ENCODE measurements around the gene CDC42EP1. TPM values are rescaled to one million over a fixed set of nuclear protein-coding genes. Genes with fewer than 3 reads are reported as not detected.
A peak's percentile ranks its signal among the peaks of the same experiment; 100 is the strongest.
"Not testable (repeated sequence)": the region's sequence is repeated elsewhere in the genome, so short reads cannot be mapped to it uniquely, and the experiment has no call there.

CDC42EP1 gene
- total and polyA plus RNA-seq, 2 donors, result 6.6 to 34.5 TPM

DNA sequence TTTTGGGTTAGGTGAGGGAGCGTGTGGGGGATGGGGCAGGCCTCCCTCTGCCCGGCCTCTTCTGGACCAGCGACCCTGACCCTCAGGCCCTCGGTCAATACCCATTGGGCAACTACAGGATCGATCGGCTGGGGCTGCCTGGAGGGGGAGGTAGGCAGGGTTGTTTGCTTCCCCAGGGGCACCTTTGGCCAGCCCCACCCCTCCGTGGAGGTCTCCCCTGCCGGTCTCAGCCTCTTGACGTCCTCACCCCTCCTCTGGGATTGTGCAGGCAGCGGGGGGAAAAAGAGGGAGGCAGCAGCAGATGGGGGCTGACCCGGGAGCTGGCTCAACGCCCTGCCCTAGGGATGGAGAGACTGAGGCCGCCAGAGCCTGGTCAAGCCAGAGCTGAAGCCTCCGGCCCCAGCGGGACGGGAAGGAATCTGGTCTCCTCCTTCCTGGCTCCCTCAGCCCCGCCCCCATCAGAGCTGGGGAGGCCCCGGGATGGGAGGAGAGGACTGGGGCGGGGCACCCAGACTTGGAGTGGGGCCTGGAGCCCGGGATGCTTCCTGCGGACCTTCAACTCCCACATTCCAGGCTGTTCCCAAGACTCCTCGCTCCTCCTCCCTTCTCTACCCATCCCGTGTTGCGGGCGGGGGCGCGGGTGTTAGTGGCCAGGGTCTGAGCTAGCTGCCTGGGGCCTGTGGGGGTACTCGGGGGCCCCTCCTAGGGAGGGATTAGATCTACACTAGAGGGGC lies 14.4 kb upstream of the CDC42EP1 start:
- Histone ChIP-seq H3K4me3 (ENCODE audit: low read depth, low read length) (no peak overlapping the region), H3K36me3 (ENCODE audit: insufficient read depth) (no peaks in the 10 kb centered on the region), H3K27ac (ENCODE audit: low read depth) (peak overlapping the region; percentile 76), H3K4me1 (ENCODE audit: insufficient read depth) (no peaks in the 10 kb centered on the region)
- WGBS, result 9% methylated on average over 28 of the region's 28 CpGs
- DNase-seq (ENCODE audit: extremely low spot score), result peak; percentile 81

GRCh38 chr22:37546437-37547250 lies 13.6 kb upstream of the CDC42EP1 start:
- no peak overlapping the region for H3K4me3 ChIP-seq (ENCODE audit: low read depth, low read length)
- DNase-seq (ENCODE audit: extremely low spot score), result peak; percentile 70
- H3K4me1 ChIP-seq (ENCODE audit: insufficient read depth), result no peaks in the 10 kb centered on the region
- peak overlapping the region; percentile 76 for H3K27ac ChIP-seq (ENCODE audit: low read depth)
- WGBS, result 33% methylated on average over 21 of the region's 21 CpGs
- H3K36me3 ChIP-seq (ENCODE audit: insufficient read depth), result no peaks in the 10 kb centered on the region

- DNase-seq (ENCODE audit: extremely low spot score), result no peak
- Histone ChIP-seq H3K4me3 (ENCODE audit: low read depth, low read length) (no peak overlapping the region), H3K27ac (ENCODE audit: low read depth) (peak overlapping the region; percentile 76), H3K4me1 (ENCODE audit: insufficient read depth) (no peaks in the 10 kb centered on the region), H3K36me3 (ENCODE audit: insufficient read depth) (no peaks in the 10 kb centered on the region)
- 65% methylated on average over 9 of the region's 9 CpGs for WGBS
These were observed 13.0 kb upstream of the CDC42EP1 start for GRCh38 chr22:37547251-37547741.

GRCh38 chr22:37549704-37550059 lies 10.6 kb upstream of the CDC42EP1 start:
- no peak overlapping the region for H3K27ac ChIP-seq (ENCODE audit: low read depth)
- DNase-seq (ENCODE audit: extremely low spot score), result no peak
- 45% methylated on average over 5 of the region's 5 CpGs for WGBS

DNA sequence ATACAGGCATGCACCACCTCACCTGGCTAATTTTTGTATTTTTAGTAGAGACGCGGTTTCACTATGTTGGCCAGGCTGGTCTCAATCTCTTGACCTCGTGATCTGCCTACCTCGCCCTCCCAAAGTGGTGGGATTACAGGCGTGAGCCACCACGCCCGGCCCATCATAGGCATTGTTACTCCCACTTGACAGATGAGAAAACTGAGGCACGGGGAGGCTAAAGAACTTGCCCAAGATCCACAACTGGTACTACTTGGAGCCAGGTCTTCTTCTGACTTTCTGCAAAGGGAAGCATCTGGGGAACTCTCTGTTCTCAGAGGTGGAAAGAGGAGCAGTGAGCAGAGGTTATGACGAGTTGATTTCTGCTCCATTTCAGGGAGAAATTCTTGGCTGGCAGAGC lies 9.4 kb upstream of the CDC42EP1 start:
- not testable (repeated sequence) for H3K36me3 ChIP-seq (ENCODE audit: insufficient read depth); H3K27ac ChIP-seq (ENCODE audit: low read depth)

More at GRCh38 chr22:37549704-37550059, 10.6 kb upstream of the CDC42EP1 start:
- H3K36me3 ChIP-seq (ENCODE audit: insufficient read depth), result no peaks in the 10 kb centered on the region
- H3K4me3 ChIP-seq (ENCODE audit: low read depth, low read length), result no peak overlapping the region
- H3K4me1 ChIP-seq (ENCODE audit: insufficient read depth), result no peaks in the 10 kb centered on the region

GRCh38 chr22:37551981-37552380 lies 8.3 kb upstream of the CDC42EP1 start:
- no peaks in the 10 kb centered on the region for H3K4me1 ChIP-seq (ENCODE audit: insufficient read depth)
- 64% methylated on average over 6 of the region's 6 CpGs for WGBS
- no peak overlapping the region for H3K27ac ChIP-seq (ENCODE audit: low read depth)
- no peaks in the 10 kb centered on the region for H3K36me3 ChIP-seq (ENCODE audit: insufficient read depth)
- no peak overlapping the region for H3K4me3 ChIP-seq (ENCODE audit: low read depth, low read length)
- DNase-seq (ENCODE audit: extremely low spot score), result no peak

More for the DNA sequence above, 9.4 kb upstream of the CDC42EP1 start:
- not testable (repeated sequence) for H3K4me3 ChIP-seq (ENCODE audit: low read depth, low read length); H3K4me1 ChIP-seq (ENCODE audit: insufficient read depth); DNase-seq (ENCODE audit: extremely low spot score)
- WGBS, result 93% methylated on average over 9 of the region's 9 CpGs

GRCh38 chr22:37552524-37553163 lies 7.6 kb upstream of the CDC42EP1 start:
- no peaks in the 10 kb centered on the region for H3K4me1 ChIP-seq (ENCODE audit: insufficient read depth)

GRCh38 chr22:37553725-37554124 lies 6.6 kb upstream of the CDC42EP1 start:
- Histone ChIP-seq H3K4me3 (ENCODE audit: low read depth, low read length) (no peak overlapping the region), H3K4me1 (ENCODE audit: insufficient read depth) (no peaks in the 10 kb centered on the region), H3K27ac (ENCODE audit: low read depth) (no peak overlapping the region), H3K36me3 (ENCODE audit: insufficient read depth) (no peaks in the 10 kb centered on the region)
- DNase-seq (ENCODE audit: extremely low spot score), result no peak
- 94% methylated on average over 9 of the region's 9 CpGs for WGBS

More at GRCh38 chr22:37552524-37553163, 7.6 kb upstream of the CDC42EP1 start:
- H3K36me3 ChIP-seq (ENCODE audit: insufficient read depth), result no peaks in the 10 kb centered on the region
- WGBS, result 37% methylated on average over 16 of the region's 16 CpGs
- DNase-seq (ENCODE audit: extremely low spot score), result no peak
- no peak overlapping the region for H3K4me3 ChIP-seq (ENCODE audit: low read depth, low read length)
- no peak overlapping the region for H3K27ac ChIP-seq (ENCODE audit: low read depth)

DNA sequence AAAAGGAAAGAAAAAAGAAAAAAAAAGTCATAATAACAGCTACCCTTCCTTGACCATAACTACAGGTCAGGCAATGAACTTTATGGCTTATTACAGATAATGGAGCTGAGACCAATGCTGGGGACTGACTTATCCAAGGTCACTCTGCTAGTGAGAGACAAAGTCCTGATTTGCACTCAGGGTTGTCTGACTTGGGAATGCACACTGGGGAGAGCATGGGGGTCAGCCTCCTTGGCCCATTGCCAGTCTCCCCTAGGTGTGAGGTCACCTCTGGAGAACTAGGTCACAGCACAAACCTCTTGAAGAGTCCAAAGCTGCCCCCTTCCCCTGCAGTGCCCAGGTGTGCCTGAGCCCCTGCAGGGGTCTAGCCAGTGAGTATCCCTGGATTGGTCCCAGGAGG lies 5.3 kb upstream of the CDC42EP1 start:
- H3K4me3 ChIP-seq (ENCODE audit: low read depth, low read length), result no peak overlapping the region
- no peaks in the 10 kb centered on the region for H3K36me3 ChIP-seq (ENCODE audit: insufficient read depth)
- no peak overlapping the region for H3K27ac ChIP-seq (ENCODE audit: low read depth)
- DNase-seq (ENCODE audit: extremely low spot score), result no peak
- no peaks in the 10 kb centered on the region for H3K4me1 ChIP-seq (ENCODE audit: insufficient read depth)

- WGBS, result 19% methylated on average over 5 of the region's 5 CpGs
- Histone ChIP-seq H3K27ac (ENCODE audit: low read depth) (no peak overlapping the region), H3K4me1 (ENCODE audit: insufficient read depth) (no peaks in the 10 kb centered on the region), H3K36me3 (ENCODE audit: insufficient read depth) (no peaks in the 10 kb centered on the region), H3K4me3 (ENCODE audit: low read depth, low read length) (no peak overlapping the region)
- DNase-seq (ENCODE audit: extremely low spot score), result no peak
These were observed 3.6 kb upstream of the CDC42EP1 start for GRCh38 chr22:37556710-37557109.

DNA sequence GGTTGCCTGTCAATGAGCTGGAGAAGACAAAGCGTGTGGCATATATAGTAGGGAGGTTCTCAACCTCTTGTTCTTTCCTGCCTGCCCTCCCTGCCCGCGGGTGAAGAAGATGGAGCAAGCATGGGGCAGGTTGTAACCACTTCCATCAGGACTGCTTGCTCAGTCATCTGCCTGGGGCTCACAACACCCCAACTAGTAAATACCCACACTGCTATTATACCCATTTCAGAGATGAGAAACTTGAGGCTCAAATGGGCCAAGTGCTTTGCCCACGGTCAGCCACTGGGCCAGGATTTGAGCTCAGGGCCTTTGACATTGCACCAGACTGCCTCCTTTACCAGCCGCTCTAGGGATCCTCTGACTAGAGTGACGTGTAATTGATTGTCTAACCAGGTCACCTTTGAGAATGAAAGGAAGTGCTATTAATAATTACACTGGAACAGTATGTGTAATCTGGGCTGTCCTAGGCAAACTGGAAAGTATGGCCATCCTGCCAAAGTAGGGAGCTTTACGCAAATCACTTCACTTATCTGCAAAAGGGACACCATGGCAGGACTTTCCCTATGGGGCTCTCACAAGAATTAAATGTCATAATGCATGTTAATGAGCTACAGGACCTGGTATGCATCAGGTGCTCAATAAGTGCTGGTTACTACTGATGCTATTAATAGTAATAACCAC lies 2.8 kb upstream of the CDC42EP1 start:
- H3K27ac ChIP-seq (ENCODE audit: low read depth), result no peak overlapping the region
- no peak overlapping the region for H3K4me3 ChIP-seq (ENCODE audit: low read depth, low read length)
- DNase-seq (ENCODE audit: extremely low spot score), result no peak
- 84% methylated on average over 7 of the region's 7 CpGs for WGBS
- H3K36me3 ChIP-seq (ENCODE audit: insufficient read depth), result no peaks in the 10 kb centered on the region
- H3K4me1 ChIP-seq (ENCODE audit: insufficient read depth), result peaks cover under 1% of the 10 kb centered on the region

DNA sequence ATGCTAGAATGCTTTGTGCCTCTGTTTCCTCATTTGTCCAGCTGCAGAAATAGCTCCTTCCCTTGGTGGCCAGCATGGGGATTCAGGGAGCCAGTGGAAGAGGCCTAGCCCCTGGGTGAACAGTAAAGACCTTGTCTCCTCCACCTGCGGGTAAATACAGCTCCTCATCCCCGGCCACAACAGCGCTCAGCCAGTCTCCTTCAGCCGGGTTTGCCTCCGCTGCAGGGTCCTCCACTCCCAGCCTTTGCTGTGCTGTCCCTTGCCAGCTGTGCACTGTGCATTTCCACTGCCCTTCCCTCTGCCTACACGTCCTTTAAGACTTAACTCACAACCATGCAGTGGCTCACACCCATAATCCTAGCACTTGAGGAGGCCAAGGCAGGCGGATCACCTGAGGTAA lies 1.5 kb upstream of the CDC42EP1 start:
- Histone ChIP-seq H3K27ac (ENCODE audit: low read depth) (no peak overlapping the region), H3K36me3 (ENCODE audit: insufficient read depth) (no peaks in the 10 kb centered on the region), H3K4me3 (ENCODE audit: low read depth, low read length) (no peak overlapping the region), H3K4me1 (ENCODE audit: insufficient read depth) (peaks cover 2% of the 10 kb centered on the region)
- 83% methylated on average over 7 of the region's 7 CpGs for WGBS
- DNase-seq (ENCODE audit: extremely low spot score), result no peak

GRCh38 chr22:37559521-37559900 lies 769 bp upstream of the CDC42EP1 start:
- no peak for DNase-seq (ENCODE audit: extremely low spot score)
- Histone ChIP-seq H3K4me3 (ENCODE audit: low read depth, low read length) (peak overlapping the region; percentile 72), H3K36me3 (ENCODE audit: insufficient read depth) (no peaks in the 10 kb centered on the region), H3K27ac (ENCODE audit: low read depth) (peak overlapping the region; percentile 88), H3K4me1 (ENCODE audit: insufficient read depth) (peaks cover 2% of the 10 kb centered on the region)
- 84% methylated on average over 6 of the region's 6 CpGs for WGBS

Data from urinary bladder (tissue), 4 donors.